ENCODE data around the gene ANKRD27.

GRCh38 chr19:32720216-32720935, 45.4 kb upstream of the ANKRD27 start:
- TF ChIP-seq CTCF (conservative IDR thresholded peaks at IDR 0.05): no peak
- no peak for TF ChIP-seq EZH2 (IDR thresholded peaks at IDR 0.05; ENCODE audit: low read depth)

Data from PC-9 (cell line).